NCI-H128 (cell line): ENCODE data around the gene COLEC11.
"Not testable (repeated sequence)": the region's sequence is repeated elsewhere in the genome, so short reads cannot be mapped to it uniquely, and the experiment has no call there.

Experiments
- DNase-seq: peaks from one replicate; lab custom pipeline; 2025; ENCODE audit not compliant: unreplicated experiment; lab: John Stamatoyannopoulos, UW

Gene COLEC11

GRCh38 chr2:3594493-3595281, at the start of gene COLEC11:
TSS of gene COLEC11 (plus strand) at chr2:3595112. CDS start at chr2:3604341, 9,229 bp downstream.
- DNase-seq = no peak

DNA sequence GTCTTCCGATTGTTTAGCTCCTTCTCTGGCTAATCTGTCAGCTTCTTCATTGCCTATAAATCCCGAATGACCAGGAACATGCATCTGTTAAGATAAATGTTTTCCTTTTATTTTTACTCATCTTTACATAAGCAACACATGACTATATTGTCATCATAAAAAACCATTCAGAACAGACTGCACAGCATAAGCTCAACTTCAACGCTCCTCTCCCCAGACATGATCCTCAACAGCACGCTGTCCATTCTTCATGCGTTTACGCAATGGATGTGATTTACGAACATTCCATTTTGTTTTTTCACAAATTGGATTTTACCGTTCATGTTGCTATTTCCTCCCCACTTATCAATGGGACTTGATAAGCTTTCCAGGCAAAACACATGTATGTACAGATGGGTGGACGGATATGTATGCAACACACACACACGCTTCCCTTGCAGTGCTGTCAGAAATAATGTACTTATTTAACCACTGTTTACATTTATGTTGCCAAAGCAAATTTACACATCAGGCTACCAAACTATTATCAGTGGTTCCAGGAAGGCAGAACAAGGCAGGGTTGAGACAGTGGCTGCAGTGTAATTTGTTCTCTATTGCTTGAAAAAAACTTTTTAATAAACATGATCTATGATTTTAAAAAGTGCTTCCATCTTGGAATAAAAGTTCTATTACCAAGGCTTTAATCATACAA, 49.0 kb upstream of the COLEC11 start:
- DNase-seq = no peak

DNA sequence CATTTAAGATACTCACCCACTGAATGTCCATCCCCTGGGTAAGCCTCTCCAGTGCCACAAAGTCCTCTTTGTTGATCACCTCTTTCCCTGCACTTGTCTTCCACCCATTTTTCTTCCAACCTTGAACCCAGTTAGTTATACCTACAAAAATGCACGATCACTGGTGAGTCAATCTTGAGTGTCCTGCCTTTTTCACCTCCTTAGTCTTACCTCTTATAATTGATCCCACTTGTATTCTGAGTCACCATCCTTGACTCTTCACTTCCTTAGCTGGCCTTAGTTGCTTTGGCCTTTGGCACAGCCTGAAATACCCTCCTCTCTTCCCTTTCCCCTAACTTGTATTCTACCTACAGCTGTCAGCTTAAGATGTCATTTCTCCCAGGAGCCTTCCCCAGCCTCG, 47.0 kb upstream of the COLEC11 start:
- no peak for DNase-seq

DNA sequence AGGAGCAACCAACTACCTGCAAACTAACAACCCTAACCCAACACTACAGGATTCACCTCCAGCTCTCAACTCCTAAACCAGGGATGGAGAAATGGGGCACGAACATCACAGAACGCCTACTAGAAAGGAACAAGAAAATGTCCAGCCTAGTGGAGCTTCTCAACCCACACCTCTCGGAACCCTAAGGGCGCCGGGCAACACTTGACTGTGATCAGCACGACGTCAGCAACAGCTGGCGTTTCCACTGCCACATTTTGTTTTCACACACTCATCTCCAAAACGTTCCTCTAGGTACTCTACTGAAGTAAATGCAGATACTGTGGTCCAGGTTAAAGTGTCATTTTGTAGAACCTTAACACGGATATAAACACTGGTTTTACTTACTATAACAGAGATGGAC, 41.0 kb upstream of the COLEC11 start:
- DNase-seq = no peak

- no peak for DNase-seq
These were observed 37.2 kb upstream of the COLEC11 start for GRCh38 chr2:3557639-3558204.

DNA sequence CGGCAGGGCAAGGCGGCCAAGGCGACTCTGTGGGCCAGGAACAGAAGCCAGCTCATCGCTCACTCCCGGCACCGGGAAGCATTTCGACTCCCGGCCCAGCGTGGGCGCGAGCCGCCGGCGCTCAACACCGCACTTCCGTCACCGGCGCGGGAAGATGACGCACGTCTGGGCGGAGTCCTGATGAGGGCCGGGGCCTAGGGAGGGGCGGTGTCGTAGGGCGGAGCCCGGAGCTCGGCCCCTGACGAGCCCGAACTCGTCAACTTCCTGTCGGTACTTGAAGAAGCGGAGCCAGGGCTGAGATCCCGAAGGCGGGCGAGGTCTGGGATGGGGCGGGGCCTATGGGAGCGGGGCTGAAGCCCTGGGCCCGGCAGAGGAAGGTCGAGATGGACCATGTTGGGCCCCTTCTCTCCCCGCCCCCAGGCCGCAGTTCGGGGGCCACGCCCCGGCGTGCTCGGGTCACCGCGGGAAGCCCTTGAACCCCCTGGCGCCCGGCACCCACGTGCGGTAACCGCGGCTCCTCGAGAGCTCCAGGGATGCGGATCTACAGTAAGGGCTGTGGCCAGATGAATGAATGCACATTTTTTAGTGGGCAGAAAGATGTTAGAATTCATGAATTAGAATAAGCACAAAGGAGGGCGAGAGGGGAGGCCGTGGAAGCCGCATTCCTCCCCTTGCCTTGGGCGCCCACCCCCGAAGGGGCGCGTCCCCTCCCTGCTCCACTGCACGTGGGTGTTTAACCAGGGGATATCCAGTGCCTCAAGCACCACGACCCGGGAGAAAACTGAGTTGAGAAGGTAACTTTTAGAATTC, 36.5 kb upstream of the COLEC11 start, which contains the start of gene RNASEH1:
Gene RNASEH1 (minus strand): TSS at position 129 of the 810 bp plus-strand sequence. CDS start 73 bp downstream, at position 56.
- DNase-seq = peak; percentile 93

DNA sequence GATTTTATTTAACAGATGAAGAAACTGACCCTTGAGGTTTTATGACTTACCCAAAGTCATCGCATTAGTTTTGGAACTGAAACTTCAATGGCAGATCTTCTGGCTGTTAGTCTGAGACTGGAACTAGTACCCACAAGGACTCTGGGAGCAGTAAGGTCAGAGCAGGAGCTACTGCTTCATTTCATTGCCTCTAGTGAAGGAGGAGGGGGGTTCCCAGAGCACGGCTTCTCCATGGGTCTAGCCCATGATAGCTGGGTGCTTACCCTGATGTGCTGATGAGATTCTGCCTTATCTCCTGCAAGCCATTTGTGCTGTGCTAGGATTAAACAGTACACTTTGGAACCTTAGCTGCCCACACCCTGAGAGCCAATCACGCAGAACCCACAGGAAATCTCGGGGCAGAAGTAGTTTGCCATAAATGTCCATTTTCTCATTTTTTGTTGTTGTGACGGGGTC, 31.4 kb upstream of the COLEC11 start:
- DNase-seq = no peak

GRCh38 chr2:3565117-3565516, 29.8 kb upstream of the COLEC11 start:
- DNase-seq = no peak

DNA sequence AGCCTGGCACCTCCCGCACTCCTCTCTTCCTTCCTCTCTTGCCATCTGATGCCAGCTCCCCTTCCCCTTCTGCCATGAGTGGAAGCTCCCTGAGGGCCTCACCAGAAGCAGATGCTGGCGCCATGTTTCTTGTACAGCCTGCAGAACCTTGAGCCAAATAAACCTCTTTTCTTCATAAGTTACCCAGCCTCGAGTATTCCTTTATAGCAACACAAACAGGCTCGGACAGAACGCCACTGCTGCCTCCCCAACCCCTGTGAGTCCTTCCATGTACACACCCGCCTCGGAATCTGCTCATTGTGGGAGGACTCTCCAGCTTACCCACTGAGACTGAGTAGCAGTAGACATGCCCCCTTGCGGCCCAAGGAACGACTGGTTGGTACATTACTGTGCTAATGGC, 28.1 kb upstream of the COLEC11 start:
- no peak for DNase-seq

DNA sequence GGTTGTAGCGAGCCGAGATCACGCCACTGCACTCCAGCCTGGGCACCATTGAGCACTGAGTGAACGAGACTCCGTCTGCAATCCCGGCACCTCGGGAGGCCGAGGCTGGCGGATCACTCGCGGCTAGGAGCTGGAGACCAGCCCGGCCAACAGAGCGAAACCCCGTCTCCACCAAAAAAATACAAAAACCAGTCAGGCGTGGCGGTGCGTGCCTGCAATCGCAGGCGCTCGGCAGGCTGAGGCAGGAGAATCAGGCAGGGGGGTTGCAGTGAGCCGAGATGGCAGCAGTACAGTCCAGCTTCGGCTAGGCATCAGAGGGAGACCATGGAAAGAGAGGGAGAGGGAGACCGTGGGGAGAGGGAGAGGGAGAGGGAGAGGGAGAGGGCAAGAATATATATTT, 25.3 kb upstream of the COLEC11 start:
- DNase-seq = not testable (repeated sequence)

- DNase-seq = no peak
These were observed 23.6 kb upstream of the COLEC11 start for GRCh38 chr2:3571284-3571683.

GRCh38 chr2:3572620-3573019, 22.3 kb upstream of the COLEC11 start:
- no peak for DNase-seq

DNA sequence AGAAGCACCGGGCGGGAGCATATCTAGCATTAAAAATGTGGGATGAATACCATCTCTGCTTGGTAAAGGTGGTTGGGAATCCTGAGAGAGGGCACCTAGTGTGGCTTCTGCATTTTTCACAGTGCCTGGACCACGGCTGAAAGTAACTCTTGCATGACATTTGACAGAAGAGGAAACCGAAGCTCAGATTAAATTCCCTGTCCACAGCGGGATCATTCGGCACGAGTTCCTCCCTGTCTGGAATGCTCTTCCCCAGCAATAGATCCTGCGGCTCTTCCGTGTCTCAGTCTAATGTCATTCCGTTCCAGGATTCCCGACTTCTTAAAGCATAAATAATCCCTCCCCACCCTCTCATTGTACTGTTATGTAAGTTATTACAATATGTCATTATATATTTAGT, 20.8 kb upstream of the COLEC11 start:
- no peak for DNase-seq

DNA sequence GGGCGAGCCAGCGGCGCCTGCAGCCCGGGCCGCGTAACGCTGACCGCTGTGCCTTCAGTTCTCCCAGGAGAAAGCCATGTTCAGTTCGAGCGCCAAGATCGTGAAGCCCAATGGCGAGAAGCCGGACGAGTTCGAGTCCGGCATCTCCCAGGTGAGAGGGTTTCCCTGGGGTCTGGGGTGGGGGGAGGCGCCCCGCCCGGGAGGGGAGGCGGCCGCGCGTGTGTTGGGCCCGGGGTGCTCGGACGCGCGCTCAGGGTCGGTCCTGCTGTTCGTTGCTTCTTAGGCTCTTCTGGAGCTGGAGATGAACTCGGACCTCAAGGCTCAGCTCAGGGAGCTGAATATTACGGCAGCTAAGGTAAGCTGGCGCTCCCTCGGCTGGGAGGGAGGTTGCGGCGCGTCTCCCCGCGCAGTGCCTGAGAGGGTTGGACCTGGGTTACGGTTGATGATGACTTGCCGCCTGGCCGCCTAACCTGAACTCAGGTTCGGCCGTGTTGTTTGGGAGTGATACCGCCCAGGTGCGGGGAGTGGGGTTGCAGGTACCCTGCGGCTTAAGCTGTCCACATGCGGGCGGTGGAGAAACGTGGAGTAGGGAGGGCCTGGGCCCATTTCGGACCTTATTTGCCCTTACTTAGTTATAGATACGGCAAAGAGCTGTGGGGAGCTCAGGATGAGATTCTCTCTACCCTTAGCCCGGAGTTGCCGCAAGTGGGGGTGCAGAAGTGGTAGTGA, 19.2 kb upstream of the COLEC11 start:
- DNase-seq = no peak

- DNase-seq = not testable (repeated sequence)
These were observed 18.7 kb upstream of the COLEC11 start for GRCh38 chr2:3576263-3576630.

DNA sequence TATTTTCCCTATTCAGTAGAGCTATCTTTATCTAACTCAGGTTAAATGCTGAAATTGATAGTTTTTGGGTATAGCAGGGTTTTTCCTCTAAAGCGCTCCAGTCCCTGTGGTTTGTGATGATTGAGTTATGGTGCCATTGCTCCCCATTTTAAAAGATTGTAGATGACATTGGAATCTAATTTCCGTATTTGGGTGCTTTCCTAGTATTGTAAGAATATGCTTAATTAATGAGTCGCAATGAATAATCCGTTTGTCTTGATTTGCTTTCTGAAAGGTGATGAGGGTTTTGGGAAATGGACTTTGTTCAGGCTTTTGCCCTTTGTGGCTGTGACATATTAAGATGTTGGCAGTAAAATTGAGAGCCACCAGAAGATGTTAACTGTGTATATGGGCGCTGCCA, 15.9 kb upstream of the COLEC11 start:
- DNase-seq = no peak

GRCh38 chr2:3580449-3580848, 14.5 kb upstream of the COLEC11 start:
- no peak for DNase-seq

GRCh38 chr2:3581367-3582262, 13.3 kb upstream of the COLEC11 start:
- no peak for DNase-seq

DNA sequence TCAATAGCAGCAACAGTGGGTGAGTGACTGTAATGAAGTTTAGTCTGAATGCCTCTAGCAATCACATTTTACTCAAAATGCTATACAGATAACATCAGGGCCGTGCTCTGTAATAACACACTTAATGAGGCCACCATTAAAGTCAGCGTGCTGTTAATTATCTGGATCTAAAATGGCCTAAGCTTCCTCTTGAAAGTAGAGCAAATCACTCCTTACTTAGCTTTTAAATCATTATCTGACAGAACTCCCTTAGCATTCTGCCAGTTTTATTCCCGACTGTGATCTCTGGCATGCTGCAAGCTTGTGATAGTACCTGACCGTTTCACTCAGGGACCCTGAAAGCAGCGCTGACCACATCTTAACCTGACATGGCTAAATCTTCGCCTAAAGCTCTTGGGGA, 10.8 kb upstream of the COLEC11 start:
- no peak for DNase-seq
